ENCODE data around the gene MS4A6E.
"Not testable (repeated sequence)": the region's sequence is repeated elsewhere in the genome, so short reads cannot be mapped to it uniquely, and the experiment has no call there.

The MS4A6E gene

GRCh38 chr11:60326955-60327354 is at the start of gene MS4A6E:
TSS of gene MS4A6E (plus strand) at chr11:60327255. CDS start at chr11:60334896, 7,641 bp downstream.
- DNase-seq (ENCODE audit: insufficient read length, low spot score) = no peak
- no peak for FAIRE-seq
- TF ChIP-seq POLR2A (IDR thresholded peaks at IDR 0.05; ENCODE audit: low read depth, low read length) = no peak

- FAIRE-seq (no peak), DNase-seq (ENCODE audit: insufficient read length, low spot score) (no peak)
- TF ChIP-seq POLR2A (IDR thresholded peaks at IDR 0.05; ENCODE audit: low read depth, low read length) = no peak
Measured at GRCh38 chr11:60280412-60280811, 46.6 kb upstream of the MS4A6E start, which contains the start of gene MS4A4A. TSS of gene MS4A4A (plus strand) at chr11:60280666. CDS start at chr11:60280676, 10 bp downstream.

- no peak for TF ChIP-seq POLR2A (IDR thresholded peaks at IDR 0.05; ENCODE audit: low read depth, low read length)
- DNase-seq (ENCODE audit: insufficient read length, low spot score) (no peak), FAIRE-seq (no peak)
Measured at GRCh38 chr11:60281485-60281884, 45.6 kb upstream of the MS4A6E start.

- TF ChIP-seq POLR2A (IDR thresholded peaks at IDR 0.05; ENCODE audit: low read depth, low read length) = no peak
Measured at GRCh38 chr11:60282286-60282685, 44.8 kb upstream of the MS4A6E start.

GRCh38 chr11:60285411-60286126 is 41.5 kb upstream of the MS4A6E start:
- not testable (repeated sequence) for FAIRE-seq; DNase-seq (ENCODE audit: insufficient read length, low spot score)

More at GRCh38 chr11:60282286-60282685, 44.8 kb upstream of the MS4A6E start:
- FAIRE-seq (no peak), DNase-seq (ENCODE audit: insufficient read length, low spot score) (no peak)

GRCh38 chr11:60288531-60288930 is 38.5 kb upstream of the MS4A6E start:
- FAIRE-seq (no peak), DNase-seq (ENCODE audit: insufficient read length, low spot score) (no peak)
- TF ChIP-seq POLR2A (IDR thresholded peaks at IDR 0.05; ENCODE audit: low read depth, low read length) = no peak

- DNase-seq (ENCODE audit: insufficient read length, low spot score) = no peak
- no peak for FAIRE-seq
- no peak for TF ChIP-seq POLR2A (IDR thresholded peaks at IDR 0.05; ENCODE audit: low read depth, low read length)
Measured at GRCh38 chr11:60292145-60292544, 34.9 kb upstream of the MS4A6E start.

- no peak for FAIRE-seq
- TF ChIP-seq POLR2A (IDR thresholded peaks at IDR 0.05; ENCODE audit: low read depth, low read length) = no peak
- DNase-seq (ENCODE audit: insufficient read length, low spot score) = no peak
Measured at GRCh38 chr11:60301178-60301577, 25.9 kb upstream of the MS4A6E start.

GRCh38 chr11:60301884-60302283 is 25.2 kb upstream of the MS4A6E start:
- FAIRE-seq; DNase-seq (ENCODE audit: insufficient read length, low spot score): not testable (repeated sequence)

- DNase-seq (ENCODE audit: insufficient read length, low spot score) = no peak
- FAIRE-seq = no peak
- no peak for TF ChIP-seq POLR2A (IDR thresholded peaks at IDR 0.05; ENCODE audit: low read depth, low read length)
Measured at GRCh38 chr11:60303661-60304060, 23.4 kb upstream of the MS4A6E start.

- no peak for FAIRE-seq
- DNase-seq (ENCODE audit: insufficient read length, low spot score) = no peak
- TF ChIP-seq POLR2A (IDR thresholded peaks at IDR 0.05; ENCODE audit: low read depth, low read length) = no peak
Measured at GRCh38 chr11:60305906-60306619, 21.0 kb upstream of the MS4A6E start.

GRCh38 chr11:60307507-60308195 is 19.4 kb upstream of the MS4A6E start:
- no peak for DNase-seq (ENCODE audit: insufficient read length, low spot score)
- TF ChIP-seq POLR2A (IDR thresholded peaks at IDR 0.05; ENCODE audit: low read depth, low read length) = no peak
- FAIRE-seq = no peak

- DNase-seq (ENCODE audit: insufficient read length, low spot score) (no peak), FAIRE-seq (no peak)
- no peak for TF ChIP-seq POLR2A (IDR thresholded peaks at IDR 0.05; ENCODE audit: low read depth, low read length)
Measured at GRCh38 chr11:60310407-60310998, 16.6 kb upstream of the MS4A6E start.
